ENCODE results near the gene NEDD9. TPM values are rescaled to one million over a fixed set of nuclear protein-coding genes. Genes with fewer than 3 reads are reported as not detected.

NEDD9 gene
- polyA plus RNA-seq, 1 of the 3 experiments (the other 2 are of a cell fraction) = 7.4 TPM

DNA sequence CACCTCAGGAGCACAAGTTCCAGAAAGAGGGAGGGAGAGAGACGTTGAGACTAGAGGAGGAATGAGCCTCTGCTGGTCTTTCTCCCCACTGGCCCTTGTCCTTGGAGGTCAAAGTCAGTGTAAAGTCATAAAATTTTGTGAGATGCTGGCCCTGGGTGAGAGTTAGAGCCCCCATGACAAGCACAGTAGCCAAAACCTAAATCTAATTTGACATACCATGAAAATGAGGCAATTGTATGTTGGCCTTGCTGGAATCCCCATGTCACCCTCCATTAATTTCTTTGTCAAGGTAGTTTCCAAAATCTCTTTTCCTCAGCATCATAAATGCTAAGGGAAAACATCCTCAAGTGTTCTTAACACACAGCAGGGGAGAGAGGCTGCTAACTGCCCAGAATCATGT is 17.6 kb upstream of the NEDD9 start:
- WGBS (ENCODE audit: low lambda C conversion rate) = 83% methylated on average over 1 of the region's 1 CpG
- H4K20me1 ChIP-seq (ENCODE audit: insufficient read depth) = no peaks in the 10 kb centered on the region
- H3K4me2 ChIP-seq = no peak overlapping the region
- no peaks in the 10 kb centered on the region for H3K36me3 ChIP-seq (replicated peaks in 1 of 2; ENCODE audit: control insufficient read depth in 1 of 2, insufficient read depth in 2 of 2, low read length in 1 of 2)
- H3K27ac ChIP-seq (ENCODE audit: low read depth in 2 of 2, low read length in 1 of 2) = peak overlapping the region in 1 of 2 experiments; percentile 14; a peak in 1 of 4 replicates
- no peaks in the 10 kb centered on the region for H3K9me3 ChIP-seq
- H3K79me2 ChIP-seq (ENCODE audit: insufficient read depth) = no peaks in the 10 kb centered on the region
- no peak overlapping the region for H3K4me3 ChIP-seq (ENCODE audit: low read depth in 2 of 2, low read length in 1 of 2)
- no peak for DNase-seq
- no peak overlapping the region for H2AFZ ChIP-seq (ENCODE audit: low read depth)
- TF ChIP-seq TCF12 (IDR thresholded peaks at IDR 0.05) (no peak), RCOR1 (IDR thresholded peaks at IDR 0.05; ENCODE audit: low read length) (no peak), NRF1 (IDR thresholded peaks at IDR 0.05; ENCODE audit: low read depth, low read length) (no peak), JUND (IDR thresholded peaks at IDR 0.05) (no peak), CHD2 (IDR thresholded peaks at IDR 0.05; ENCODE audit: low read length, partially characterized antibody) (no peak), NFIC (IDR thresholded peaks at IDR 0.05; ENCODE audit: borderline replicate concordance) (no peak), RFX5 (IDR thresholded peaks at IDR 0.05; ENCODE audit: low read length) (no peak)
- TF ChIP-seq, protein P1, sequence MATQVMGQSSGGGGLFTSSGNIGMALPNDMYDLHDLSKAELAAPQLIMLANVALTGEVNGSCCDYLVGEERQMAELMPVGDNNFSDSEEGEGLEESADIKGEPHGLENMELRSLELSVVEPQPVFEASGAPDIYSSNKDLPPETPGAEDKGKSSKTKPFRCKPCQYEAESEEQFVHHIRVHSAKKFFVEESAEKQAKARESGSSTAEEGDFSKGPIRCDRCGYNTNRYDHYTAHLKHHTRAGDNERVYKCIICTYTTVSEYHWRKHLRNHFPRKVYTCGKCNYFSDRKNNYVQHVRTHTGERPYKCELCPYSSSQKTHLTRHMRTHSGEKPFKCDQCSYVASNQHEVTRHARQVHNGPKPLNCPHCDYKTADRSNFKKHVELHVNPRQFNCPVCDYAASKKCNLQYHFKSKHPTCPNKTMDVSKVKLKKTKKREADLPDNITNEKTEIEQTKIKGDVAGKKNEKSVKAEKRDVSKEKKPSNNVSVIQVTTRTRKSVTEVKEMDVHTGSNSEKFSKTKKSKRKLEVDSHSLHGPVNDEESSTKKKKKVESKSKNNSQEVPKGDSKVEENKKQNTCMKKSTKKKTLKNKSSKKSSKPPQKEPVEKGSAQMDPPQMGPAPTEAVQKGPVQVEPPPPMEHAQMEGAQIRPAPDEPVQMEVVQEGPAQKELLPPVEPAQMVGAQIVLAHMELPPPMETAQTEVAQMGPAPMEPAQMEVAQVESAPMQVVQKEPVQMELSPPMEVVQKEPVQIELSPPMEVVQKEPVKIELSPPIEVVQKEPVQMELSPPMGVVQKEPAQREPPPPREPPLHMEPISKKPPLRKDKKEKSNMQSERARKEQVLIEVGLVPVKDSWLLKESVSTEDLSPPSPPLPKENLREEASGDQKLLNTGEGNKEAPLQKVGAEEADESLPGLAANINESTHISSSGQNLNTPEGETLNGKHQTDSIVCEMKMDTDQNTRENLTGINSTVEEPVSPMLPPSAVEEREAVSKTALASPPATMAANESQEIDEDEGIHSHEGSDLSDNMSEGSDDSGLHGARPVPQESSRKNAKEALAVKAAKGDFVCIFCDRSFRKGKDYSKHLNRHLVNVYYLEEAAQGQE (IDR thresholded peaks at IDR 0.05; ENCODE audit: low read depth, low read length) = no peak
- TF ChIP-seq, protein P2, sequence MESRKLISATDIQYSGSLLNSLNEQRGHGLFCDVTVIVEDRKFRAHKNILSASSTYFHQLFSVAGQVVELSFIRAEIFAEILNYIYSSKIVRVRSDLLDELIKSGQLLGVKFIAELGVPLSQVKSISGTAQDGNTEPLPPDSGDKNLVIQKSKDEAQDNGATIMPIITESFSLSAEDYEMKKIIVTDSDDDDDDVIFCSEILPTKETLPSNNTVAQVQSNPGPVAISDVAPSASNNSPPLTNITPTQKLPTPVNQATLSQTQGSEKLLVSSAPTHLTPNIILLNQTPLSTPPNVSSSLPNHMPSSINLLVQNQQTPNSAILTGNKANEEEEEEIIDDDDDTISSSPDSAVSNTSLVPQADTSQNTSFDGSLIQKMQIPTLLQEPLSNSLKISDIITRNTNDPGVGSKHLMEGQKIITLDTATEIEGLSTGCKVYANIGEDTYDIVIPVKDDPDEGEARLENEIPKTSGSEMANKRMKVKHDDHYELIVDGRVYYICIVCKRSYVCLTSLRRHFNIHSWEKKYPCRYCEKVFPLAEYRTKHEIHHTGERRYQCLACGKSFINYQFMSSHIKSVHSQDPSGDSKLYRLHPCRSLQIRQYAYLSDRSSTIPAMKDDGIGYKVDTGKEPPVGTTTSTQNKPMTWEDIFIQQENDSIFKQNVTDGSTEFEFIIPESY (IDR thresholded peaks at IDR 0.05; ENCODE audit: borderline replicate concordance, low read depth) = no peak
- no peak overlapping the region for H3K9ac ChIP-seq
- H3F3A ChIP-seq (replicated peaks; ENCODE audit: insufficient read depth) = peaks cover 11% of the 10 kb centered on the region
- H3K27me3 ChIP-seq (ENCODE audit: insufficient read depth) = no peaks in the 10 kb centered on the region
- H3K4me1 ChIP-seq (ENCODE audit: control insufficient read depth in 1 of 2, insufficient read depth in 2 of 2, low read depth in 1 of 2, low read length in 1 of 2) = peaks cover 14 to 40% of the 10 kb centered on the region in 2 experiments; a peak in 3 of 4 replicates
- no peaks in the 10 kb centered on the region for H3K9me2 ChIP-seq
- ChIA-PET POLR2A (no interaction called here), CTCF (no interaction called here)

DNA sequence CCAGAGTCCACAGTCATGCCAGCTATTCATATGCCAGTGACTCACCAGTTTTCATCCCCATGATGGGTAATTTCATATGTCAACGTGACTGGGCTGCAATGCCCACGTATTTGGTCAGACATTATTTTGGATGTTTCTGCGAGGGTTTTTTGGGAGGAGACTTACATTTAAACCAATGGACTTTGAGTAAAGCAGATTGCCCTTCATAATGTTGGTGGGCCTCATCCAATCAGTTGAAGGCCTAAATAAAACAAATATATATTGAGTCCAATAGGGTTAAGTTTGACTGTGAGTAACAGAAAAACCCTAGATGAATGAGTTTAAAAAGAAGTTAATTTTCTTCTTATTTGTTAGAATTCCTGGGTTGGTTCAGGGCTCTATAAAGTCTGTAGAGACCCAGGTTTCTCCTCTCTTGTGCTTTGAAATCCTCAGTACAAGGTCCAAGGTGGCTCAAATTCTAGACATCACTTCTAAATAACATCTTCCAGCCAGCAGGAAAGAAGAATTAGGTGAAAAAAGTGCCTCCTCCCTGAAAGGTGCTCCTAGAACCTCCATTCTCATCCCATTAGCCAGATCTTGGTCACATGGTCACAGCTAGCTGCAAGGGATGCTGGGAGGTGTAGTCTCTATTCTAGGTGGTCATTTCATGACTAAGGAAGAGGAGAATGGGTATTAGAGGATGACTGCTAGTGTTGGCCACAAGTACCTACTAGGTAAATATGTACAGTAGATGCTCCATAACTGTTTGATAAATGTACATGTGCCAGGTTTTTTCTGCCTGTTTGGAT is 16.7 kb upstream of the NEDD9 start:
- WGBS (ENCODE audit: low lambda C conversion rate) = 89% methylated on average over 3 of the region's 3 CpGs
- ChIA-PET CTCF (no interaction called here), POLR2A (no interaction called here)
- Histone ChIP-seq H3K9me3 (no peaks in the 10 kb centered on the region), H3F3A (replicated peaks; ENCODE audit: insufficient read depth) (peaks cover 11% of the 10 kb centered on the region), H3K4me2 (no peak overlapping the region), H3K9ac (no peak overlapping the region), H3K27ac (ENCODE audit: low read depth in 2 of 2, low read length in 1 of 2) (no peak overlapping the region; a peak in 1 of 4 replicates), H4K20me1 (ENCODE audit: insufficient read depth) (no peaks in the 10 kb centered on the region), H3K4me1 (ENCODE audit: control insufficient read depth in 1 of 2, insufficient read depth in 2 of 2, low read depth in 1 of 2, low read length in 1 of 2) (peaks cover 14 to 40% of the 10 kb centered on the region in 2 experiments; a peak in 3 of 4 replicates), H3K4me3 (ENCODE audit: low read depth in 2 of 2, low read length in 1 of 2) (no peak overlapping the region), H3K27me3 (ENCODE audit: insufficient read depth) (no peaks in the 10 kb centered on the region), H3K36me3 (replicated peaks in 1 of 2; ENCODE audit: control insufficient read depth in 1 of 2, insufficient read depth in 2 of 2, low read length in 1 of 2) (no peaks in the 10 kb centered on the region), H3K79me2 (ENCODE audit: insufficient read depth) (no peaks in the 10 kb centered on the region), H2AFZ (ENCODE audit: low read depth) (no peak overlapping the region), H3K9me2 (no peaks in the 10 kb centered on the region)
- no peak for DNase-seq
- TF ChIP-seq RCOR1 (IDR thresholded peaks at IDR 0.05; ENCODE audit: low read length) (no peak), CHD2 (IDR thresholded peaks at IDR 0.05; ENCODE audit: low read length, partially characterized antibody) (no peak), MXI1 (IDR thresholded peaks at IDR 0.05; ENCODE audit: low read depth, low read length) (no peak), EZH2phosphoT487 (IDR thresholded peaks at IDR 0.05; ENCODE audit: borderline replicate concordance, low read depth) (no peak), RFX5 (IDR thresholded peaks at IDR 0.05; ENCODE audit: low read length) (no peak), FOXM1 (IDR thresholded peaks at IDR 0.05; ENCODE audit: low read depth) (no peak)
- TF ChIP-seq, protein P3, sequence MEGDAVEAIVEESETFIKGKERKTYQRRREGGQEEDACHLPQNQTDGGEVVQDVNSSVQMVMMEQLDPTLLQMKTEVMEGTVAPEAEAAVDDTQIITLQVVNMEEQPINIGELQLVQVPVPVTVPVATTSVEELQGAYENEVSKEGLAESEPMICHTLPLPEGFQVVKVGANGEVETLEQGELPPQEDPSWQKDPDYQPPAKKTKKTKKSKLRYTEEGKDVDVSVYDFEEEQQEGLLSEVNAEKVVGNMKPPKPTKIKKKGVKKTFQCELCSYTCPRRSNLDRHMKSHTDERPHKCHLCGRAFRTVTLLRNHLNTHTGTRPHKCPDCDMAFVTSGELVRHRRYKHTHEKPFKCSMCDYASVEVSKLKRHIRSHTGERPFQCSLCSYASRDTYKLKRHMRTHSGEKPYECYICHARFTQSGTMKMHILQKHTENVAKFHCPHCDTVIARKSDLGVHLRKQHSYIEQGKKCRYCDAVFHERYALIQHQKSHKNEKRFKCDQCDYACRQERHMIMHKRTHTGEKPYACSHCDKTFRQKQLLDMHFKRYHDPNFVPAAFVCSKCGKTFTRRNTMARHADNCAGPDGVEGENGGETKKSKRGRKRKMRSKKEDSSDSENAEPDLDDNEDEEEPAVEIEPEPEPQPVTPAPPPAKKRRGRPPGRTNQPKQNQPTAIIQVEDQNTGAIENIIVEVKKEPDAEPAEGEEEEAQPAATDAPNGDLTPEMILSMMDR (IDR thresholded peaks at IDR 0.05) = no peak
- TF ChIP-seq, protein P4, sequence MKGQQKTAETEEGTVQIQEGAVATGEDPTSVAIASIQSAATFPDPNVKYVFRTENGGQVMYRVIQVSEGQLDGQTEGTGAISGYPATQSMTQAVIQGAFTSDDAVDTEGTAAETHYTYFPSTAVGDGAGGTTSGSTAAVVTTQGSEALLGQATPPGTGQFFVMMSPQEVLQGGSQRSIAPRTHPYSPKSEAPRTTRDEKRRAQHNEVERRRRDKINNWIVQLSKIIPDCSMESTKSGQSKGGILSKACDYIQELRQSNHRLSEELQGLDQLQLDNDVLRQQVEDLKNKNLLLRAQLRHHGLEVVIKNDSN (IDR thresholded peaks at IDR 0.05; ENCODE audit: borderline replicate concordance, low read depth) = peak; percentile 63
